Left ventricle myocardium inferior (tissue), 1 donor: Measurements from ENCODE around the gene GRIK3. TPM values are rescaled to one million over a fixed set of nuclear protein-coding genes. Genes with fewer than 3 reads are reported as not detected.

Experiments used
- DNase-seq: peaks from one replicate; pipeline ENCODE4 v3.0.0-alpha.2; 2020
- H3K27ac ChIP-seq: fragments of 200-600 bp; replicated peaks from 2 replicates; pipeline ENCODE4 v1.8.0; 2021
- H3K27me3 ChIP-seq: fragments of 200-600 bp; 2 replicates; pipeline ENCODE4 v1.8.0; 2021; ENCODE audit warnings: low read depth
- H3K36me3 ChIP-seq: fragments of 200-600 bp; 2 replicates; pipeline ENCODE4 v1.8.0; 2021
- H3K4me1 ChIP-seq: fragments of 200-600 bp; 2 replicates; pipeline ENCODE4 v1.8.0; 2021
- H3K4me3 ChIP-seq: fragments of 200-600 bp; 2 replicates; pipeline ENCODE4 v1.8.0; 2021; ENCODE audit warnings: mild to moderate bottlenecking, moderate library complexity
- H3K9me3 ChIP-seq: fragments of 200-600 bp; replicated peaks from 2 replicates; pipeline ENCODE4 v1.8.0; 2021
- CTCF ChIP-seq: fragments of 200-600 bp; IDR thresholded peaks from 2 replicates; pipeline ENCODE4 v1.8.0; 2021; ENCODE audit warnings: antibody characterized with exemption, mild to moderate bottlenecking, borderline replicate concordance
- intact Hi-C: fragments of 100-400 bp; cut with micrococcal nuclease; formaldehyde crosslinking; loops from one replicate; pipeline ENCODE4 v1.11.0; 2022
- total RNA-seq: library from RNA; stranded (reverse); fragmentation: NEBNext Ultra II Directional; extraction: Animal tissue kit (Norgen Biotek cat#: 25700); gene quantifications from one replicate; pipeline ENCODE4 v1.2.1, GENCODE V29; 2021
- donor health status: DM: no; HTN: yes; CAD: no; lungs with severe emphysema.

The GRIK3 gene
- total RNA-seq, 1 donor from 2014 or later = 0.55 TPM

- no peak overlapping the region for H3K27ac ChIP-seq
- H3K4me3 ChIP-seq = no peak overlapping the region
- DNase-seq = no peak
- H3K9me3 ChIP-seq = no peaks in the 10 kb centered on the region
- peaks cover 11% of the 10 kb centered on the region for H3K4me1 ChIP-seq
- no peaks in the 10 kb centered on the region for H3K36me3 ChIP-seq
- intact Hi-C loops = no loop called here
- H3K27me3 ChIP-seq = peaks cover 34% of the 10 kb centered on the region
- TF ChIP-seq CTCF = no peak
Measured at GRCh38 chr1:37076168-37076567, 41.9 kb upstream of the GRIK3 start.

DNA sequence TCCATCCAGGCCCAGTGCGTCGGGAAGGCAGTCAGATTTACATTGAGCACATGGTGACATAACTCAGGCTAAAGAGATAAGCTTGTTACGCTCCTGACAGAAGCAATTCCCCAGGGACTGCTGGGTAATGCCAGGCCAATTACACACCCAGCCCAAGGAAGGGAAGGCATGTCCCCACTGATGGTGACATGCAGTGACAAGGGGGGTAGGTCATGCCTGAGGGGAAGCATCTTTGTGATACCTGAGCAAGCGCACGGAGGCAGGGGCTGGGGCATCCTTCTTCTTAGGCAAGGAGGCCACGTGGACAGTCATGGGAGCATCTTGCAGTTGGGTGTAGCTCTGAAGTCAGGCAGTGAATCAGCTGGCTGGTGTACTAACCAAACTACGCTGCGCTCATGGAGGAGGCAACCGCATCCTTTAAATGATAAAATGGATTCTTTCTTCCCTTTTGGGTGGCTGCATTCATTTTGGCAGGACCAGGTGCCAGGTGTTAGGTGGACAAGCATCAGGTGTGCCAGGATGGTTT is 39.6 kb upstream of the GRIK3 start:
- Histone ChIP-seq H3K4me3 (no peak overlapping the region), H3K27ac (no peak overlapping the region), H3K4me1 (peaks cover 11% of the 10 kb centered on the region), H3K9me3 (no peaks in the 10 kb centered on the region), H3K36me3 (no peaks in the 10 kb centered on the region), H3K27me3 (peaks cover 46% of the 10 kb centered on the region)
- DNase-seq = no peak
- no peak for TF ChIP-seq CTCF
- intact Hi-C loops = no loop called here

- intact Hi-C loops = no loop called here
- Histone ChIP-seq H3K9me3 (no peaks in the 10 kb centered on the region), H3K36me3 (no peaks in the 10 kb centered on the region), H3K27ac (no peak overlapping the region), H3K4me1 (peaks cover 11% of the 10 kb centered on the region), H3K4me3 (no peak overlapping the region), H3K27me3 (peaks cover 49% of the 10 kb centered on the region)
- DNase-seq = no peak
- TF ChIP-seq CTCF = no peak
Measured at GRCh38 chr1:37073152-37073853, 39.0 kb upstream of the GRIK3 start.

DNA sequence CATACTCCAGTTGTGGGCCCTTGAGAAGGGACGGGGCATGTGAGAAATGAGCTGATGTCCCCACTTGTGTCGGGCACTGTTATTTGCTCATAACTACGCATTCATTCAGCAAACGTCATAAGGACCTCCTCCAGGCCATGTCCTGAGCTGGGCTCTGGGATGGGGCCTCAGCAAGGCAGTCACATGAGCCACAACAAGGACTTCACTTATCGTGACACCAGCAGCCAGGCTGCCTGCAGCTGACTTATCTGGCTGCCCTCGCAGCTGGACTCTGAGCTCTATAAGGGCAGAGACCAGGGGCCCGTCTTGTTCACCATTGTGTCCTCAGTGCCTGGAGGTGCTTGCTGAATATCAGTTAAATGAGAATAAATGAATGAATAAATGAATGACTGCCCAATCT is 37.5 kb upstream of the GRIK3 start:
- Histone ChIP-seq H3K27me3 (peaks cover 57% of the 10 kb centered on the region), H3K4me3 (no peak overlapping the region), H3K4me1 (peaks cover 11% of the 10 kb centered on the region), H3K9me3 (no peaks in the 10 kb centered on the region), H3K36me3 (no peaks in the 10 kb centered on the region), H3K27ac (no peak overlapping the region)
- no peak for TF ChIP-seq CTCF
- intact Hi-C loops = no loop called here
- DNase-seq = peak; percentile 22

- no peak overlapping the region for H3K27ac ChIP-seq
- H3K27me3 ChIP-seq = peaks cover 73% of the 10 kb centered on the region
- H3K9me3 ChIP-seq = no peaks in the 10 kb centered on the region
- H3K4me1 ChIP-seq = peaks cover 11% of the 10 kb centered on the region
- H3K4me3 ChIP-seq = no peak overlapping the region
- intact Hi-C loops = no loop called here
- no peaks in the 10 kb centered on the region for H3K36me3 ChIP-seq
- DNase-seq = no peak
- no peak for TF ChIP-seq CTCF
Measured at GRCh38 chr1:37070126-37070525, 35.8 kb upstream of the GRIK3 start.
